GM18951 (cell line): ENCODE results near the gene PIK3C2G.
"Not testable (repeated sequence)": the region's sequence is repeated elsewhere in the genome, so short reads cannot be mapped to it uniquely, and the experiment has no call there.

Source experiments
- POLR2A ChIP-seq: IDR thresholded peaks from 4 replicates; pipeline ENCODE4 v1.6.1; 2011; ENCODE audit warnings: mild to moderate bottlenecking; ENCODE audit not compliant: insufficient read length, insufficient read depth; ENCODE audit errors: extremely low read depth
- in situ Hi-C: fragments of 300-500 bp; cut with MboI; formaldehyde crosslinking; loops from one replicate; pipeline ENCODE4 v1.12.0; 2022; ENCODE audit warnings: low sequenced_read_pairs, mixed read lengths, inconsistent platforms; ENCODE audit not compliant: unreplicated experiment

The PIK3C2G gene

DNA sequence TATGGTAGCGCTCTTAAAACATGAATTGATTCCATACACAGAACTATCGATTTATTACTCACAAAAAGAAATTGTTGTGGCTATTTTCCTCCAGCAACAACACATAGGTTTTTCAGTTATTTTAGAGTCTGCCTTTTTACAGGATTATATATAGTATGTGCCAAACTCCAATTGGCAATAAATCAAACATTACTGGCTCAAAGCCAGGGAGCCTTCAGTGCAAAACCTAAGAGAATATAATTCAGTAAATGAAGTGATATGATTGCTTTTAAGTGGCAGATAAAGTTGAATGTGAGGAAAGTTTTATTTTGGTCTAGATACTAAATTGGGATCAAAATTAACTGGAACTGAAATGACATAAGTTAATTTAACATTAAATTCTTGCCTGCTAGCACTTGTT is 234.8 kb downstream of the PIK3C2G start:
- no peak for TF ChIP-seq POLR2A
- in situ Hi-C loops: no loop called here

DNA sequence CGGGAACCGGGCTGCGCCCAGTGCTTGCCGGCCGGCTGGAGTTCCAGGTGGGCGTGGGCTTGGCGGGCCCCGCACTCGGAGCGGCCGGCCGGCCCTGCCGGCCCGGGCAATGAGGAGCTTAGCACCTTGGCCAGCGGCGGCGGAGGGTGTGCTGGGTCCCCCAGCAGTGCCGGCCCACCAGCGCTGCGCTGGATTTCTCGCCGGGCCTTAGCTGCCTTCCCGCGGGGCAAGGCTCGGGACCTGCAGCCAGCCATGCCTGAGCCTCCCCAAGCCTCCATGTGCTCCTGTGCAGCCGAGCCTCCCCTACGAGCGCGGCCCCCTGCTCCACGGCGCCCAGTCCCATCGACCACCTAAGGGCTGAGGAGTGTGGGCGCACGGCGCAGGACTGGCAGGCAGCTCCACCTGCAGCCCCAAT is 238.8 kb downstream of the PIK3C2G start:
- in situ Hi-C loops: not testable (repeated sequence)

DNA sequence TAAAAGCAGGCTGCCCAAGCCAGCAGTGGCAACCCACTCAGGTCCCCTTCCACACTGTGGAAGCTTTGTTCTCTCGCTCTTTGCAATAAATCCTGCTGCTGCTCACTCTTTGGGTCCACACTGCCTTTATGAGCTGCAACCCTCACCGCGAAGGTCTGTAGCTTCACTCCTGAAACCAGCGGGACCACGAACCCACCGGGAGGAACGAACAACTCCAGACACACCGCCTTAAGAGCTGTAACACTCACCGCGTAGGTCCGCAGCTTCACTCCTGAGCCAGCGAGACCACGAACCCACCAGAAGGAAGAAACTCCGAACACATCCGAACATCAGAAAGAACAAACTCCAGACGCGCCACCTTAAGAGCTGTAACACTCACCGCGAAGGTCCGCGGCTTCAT is 239.4 kb downstream of the PIK3C2G start:
- in situ Hi-C loops: not testable (repeated sequence)

DNA sequence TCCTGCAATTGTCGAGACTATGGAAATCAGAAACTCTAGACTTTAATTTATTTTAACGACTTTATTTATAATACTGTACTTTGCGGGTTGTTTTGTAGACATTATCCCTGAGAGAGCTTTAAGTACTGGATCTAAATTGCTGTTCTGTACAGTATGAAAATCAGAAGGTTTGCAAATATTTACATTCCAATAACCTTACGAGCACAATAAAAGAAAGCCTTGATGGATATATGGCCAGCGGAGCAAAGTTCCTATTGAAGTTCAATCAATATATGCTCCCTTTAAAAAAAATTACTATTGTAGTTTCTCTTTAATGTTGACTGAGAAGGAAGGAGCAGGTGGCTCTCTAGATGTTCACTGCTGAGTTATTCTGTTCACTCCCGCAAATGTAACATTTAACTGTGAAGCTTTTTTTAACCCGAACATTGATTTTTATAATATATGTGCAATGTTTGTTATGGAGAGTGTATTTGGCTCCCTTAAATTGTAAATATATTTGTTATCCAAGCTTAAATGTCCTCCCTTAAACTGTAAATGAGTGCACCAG is 241.2 kb downstream of the PIK3C2G start:
- in situ Hi-C loops: no loop called here
- no peak for TF ChIP-seq POLR2A

DNA sequence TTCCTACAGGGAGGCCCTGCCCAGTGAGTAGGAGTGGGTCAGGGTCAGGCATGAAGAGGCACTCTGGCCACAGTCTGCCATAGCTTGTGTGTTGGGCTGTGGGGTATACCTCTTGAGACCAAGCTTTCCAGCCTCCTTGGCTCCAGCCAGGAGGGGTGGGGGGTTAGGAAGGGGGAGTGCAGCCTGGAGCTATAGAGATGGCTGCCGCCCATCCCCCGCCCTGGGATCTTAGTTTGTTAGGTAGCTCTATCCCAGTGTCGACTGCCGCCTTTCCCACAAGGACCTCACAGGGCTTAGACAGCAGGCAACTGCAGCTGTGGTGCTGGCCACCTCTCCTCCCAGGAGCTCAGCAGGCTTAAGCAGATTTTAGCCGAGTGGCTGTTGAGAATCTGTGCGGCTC is 260.1 kb downstream of the PIK3C2G start:
- no peak for TF ChIP-seq POLR2A
- in situ Hi-C loops: no loop called here

DNA sequence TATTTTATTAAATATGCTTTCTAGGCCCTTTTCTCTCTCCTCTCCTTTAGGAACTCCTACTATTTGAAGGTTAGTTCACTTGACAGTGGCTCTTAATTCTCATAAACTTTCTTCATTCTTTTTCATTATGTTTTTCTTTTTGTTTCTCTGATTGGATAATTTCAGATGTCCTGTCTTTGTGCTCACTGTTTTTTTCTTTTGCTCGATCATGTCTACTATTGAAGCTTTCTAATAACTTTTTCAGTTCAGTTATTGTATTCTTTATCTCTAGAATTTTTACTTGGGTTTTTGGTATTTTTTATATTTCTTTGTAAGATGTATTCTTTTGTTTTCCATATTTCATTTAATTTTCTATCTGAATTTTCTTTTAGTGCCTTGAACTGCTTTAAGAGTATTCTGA is 261.5 kb downstream of the PIK3C2G start:
- TF ChIP-seq POLR2A: no peak
- in situ Hi-C loops: no loop called here

DNA sequence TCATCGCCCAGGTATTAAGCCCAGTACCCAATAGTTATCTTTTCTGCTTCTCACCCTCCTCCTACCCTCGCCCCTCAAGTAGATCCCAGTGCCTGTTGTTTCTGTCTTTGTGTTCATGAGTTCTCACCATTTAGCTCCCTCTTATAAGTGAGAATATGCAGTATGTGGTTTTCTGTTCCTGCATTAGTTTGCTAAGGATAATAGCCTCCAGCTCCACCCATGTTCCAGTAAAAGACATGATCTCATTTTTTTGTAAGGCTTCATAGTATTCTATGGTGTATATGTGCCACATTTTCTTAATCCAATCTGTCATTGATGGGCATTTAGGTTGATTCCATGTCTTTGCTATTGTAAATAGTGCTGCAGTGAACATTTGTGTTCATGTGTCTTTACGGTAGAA is 281.2 kb downstream of the PIK3C2G start:
- in situ Hi-C loops: not testable (repeated sequence)

DNA sequence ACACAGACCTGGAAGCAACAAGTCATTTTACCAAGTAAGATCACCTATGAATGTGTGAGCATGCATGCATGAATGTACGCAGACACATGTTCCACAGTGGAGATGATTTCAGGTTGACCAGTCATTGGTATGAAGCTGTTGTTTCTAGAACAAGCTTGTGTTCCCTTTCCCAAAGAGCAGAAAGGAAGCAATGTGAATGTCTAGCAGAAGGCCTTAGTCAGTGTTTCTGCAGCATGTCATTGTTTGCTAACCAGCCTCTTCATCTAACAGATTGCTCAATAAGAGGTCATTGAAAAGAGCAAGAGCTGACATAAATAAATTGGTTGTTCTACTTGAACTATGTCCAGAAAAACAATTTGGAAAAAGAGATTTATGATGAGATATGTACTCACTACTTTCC is 285.1 kb downstream of the PIK3C2G start:
- TF ChIP-seq POLR2A: no peak
- in situ Hi-C loops: no loop called here

DNA sequence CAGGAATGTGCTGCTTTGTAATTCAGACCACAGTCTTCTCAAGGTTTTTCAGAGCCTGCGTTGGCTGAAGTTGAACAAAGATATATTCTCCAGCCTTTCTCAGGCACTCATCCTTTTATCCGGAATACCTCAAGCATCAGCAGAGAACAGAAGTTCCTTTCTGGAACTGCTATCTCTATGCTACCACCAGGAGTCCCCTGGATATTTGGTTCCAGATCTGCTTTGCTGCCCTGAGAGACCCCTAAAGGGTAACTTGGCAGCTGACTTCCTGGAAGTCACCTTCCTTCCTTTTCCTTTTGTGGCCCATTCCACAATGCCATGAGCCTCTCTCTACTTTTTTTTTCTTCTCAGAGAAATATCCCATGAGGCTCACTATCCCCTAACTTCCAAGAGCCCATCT is 288.3 kb downstream of the PIK3C2G start:
- TF ChIP-seq POLR2A: no peak
- in situ Hi-C loops: no loop called here

DNA sequence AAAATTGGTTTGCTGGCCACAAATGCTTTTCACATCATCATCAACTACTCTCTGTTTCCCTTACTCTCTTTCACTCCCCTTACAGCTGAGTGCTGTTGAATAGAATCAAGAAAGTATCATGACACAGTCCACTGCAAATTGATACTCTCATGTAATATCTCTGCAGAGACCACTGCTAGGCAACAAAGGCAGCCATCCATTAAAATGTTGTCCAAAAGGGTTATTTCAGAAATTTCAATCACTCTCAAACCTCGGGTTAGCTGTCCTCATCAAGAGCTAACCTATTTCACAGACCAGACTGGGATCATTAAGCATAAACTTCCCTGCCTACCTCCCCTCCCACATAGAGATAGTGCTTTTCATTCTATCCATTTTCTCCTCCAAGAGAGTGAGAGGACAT is 289.8 kb downstream of the PIK3C2G start:
- no peak for TF ChIP-seq POLR2A
- in situ Hi-C loops: no loop called here

DNA sequence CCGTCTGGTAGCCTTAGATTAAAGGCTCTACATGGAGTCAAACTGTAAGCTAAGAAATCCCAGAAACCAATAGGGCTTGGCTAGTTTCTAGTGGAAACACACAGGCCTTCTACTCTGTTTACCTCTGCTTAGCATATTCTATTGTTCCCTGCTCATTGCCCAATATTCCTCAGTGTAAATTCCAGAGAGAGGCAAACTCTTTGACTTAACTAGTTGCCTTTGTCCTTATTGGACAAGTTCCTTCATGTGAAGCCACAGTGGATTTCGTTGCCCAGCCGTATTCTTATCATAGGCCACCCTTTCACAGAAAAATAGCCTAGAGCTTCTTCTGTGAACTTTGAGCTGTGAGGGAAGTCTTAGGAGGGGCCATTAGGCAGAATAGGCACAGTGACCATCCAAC is 290.4 kb downstream of the PIK3C2G start:
- no peak for TF ChIP-seq POLR2A
- in situ Hi-C loops: no loop called here

DNA sequence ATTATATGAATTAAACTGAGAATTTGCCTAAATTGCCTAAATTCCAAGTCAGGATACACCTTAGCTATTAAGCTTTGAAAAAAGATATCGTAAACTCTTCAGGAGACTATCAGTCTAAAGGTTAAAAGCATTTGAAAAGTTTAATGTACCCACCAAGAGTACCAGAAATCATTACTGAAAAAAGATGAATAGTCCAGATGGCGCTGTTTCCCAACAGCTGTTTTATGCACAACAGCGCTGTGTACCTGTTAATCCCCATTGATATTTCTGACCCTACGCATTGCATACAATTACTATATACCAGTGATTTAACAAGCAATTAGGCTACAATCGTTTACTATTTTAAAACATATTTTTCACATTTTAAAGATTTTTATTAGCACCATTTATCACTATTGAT is 291.5 kb downstream of the PIK3C2G start:
- TF ChIP-seq POLR2A: no peak
- in situ Hi-C loops: no loop called here

DNA sequence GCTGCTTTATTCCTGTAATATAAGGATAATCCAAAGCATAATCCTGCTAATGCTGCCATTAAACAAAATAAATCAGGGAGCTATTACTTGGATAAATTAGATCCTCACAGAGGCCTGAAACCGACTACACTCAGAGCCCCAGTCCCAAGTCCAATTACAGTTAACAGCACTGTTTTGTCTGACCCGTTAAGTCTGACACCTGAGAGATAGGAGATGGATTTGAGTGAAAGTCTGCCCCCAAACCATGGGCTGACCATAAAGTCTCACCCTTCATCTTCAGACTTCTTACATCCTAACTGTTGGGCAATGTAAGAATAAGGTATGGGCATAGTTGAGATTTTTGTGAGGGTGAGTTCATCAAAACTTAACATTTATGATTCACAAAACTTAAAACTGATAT is 294.8 kb downstream of the PIK3C2G start:
- in situ Hi-C loops: no loop called here
- TF ChIP-seq POLR2A: no peak

DNA sequence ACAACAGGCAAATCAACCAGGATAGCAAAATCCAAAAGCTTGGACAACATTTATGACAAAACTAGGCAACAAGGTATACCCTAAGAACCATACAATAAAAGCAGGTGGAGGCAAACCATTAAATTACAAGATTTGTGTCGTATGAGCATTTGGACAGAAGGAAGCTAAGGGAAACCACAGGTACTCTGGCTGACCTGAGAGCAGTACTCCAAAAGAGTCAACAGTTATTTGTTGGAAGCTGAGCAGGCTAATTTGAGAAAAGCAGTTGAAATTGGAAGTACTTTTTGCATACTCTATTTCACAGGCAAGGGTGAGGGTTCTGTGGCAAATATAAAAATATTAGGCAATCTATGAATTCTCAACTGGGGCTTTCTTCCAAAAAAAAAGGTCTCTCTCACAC is 297.9 kb downstream of the PIK3C2G start:
- in situ Hi-C loops: no loop called here
- no peak for TF ChIP-seq POLR2A

DNA sequence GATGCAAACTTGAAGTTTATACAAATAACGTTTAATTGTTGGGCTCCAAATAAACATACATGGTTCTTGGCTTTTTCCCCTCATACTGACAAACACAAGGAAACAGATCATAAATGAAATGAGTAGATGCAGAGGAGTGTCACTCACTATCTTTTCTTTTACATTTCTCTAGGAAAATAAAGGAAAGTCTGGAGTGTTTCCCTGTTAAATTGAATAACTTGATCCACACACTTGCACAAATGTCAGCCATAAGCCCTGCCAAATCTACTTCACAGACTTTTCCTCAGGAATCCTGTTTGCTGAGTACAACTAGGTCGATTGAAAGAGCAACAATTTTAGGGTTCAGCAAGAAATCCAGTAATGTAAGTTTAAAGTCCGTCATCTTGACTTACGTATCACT is 301.2 kb downstream of the PIK3C2G start:
- in situ Hi-C loops: no loop called here
- no peak for TF ChIP-seq POLR2A
